HepG2 (cell line): ENCODE results near the gene TMPO. TPM values are rescaled to one million over a fixed set of nuclear protein-coding genes. Genes with fewer than 3 reads are reported as not detected.

Experiments
- CENPX ChIP-seq: sonication (generic); formaldehyde crosslinking; IDR thresholded peaks from 2 replicates; pipeline ENCODE4 v1.9.0; 2021; ENCODE audit warnings: mild to moderate bottlenecking, missing genetic modification reagents, moderate library complexity
- FOXO4 ChIP-seq: sonication (generic); formaldehyde crosslinking; conservative IDR thresholded peaks from 2 replicates; pipeline ENCODE4 v1.8.1; 2023; ENCODE audit warnings: missing genetic modification reagents
- PRDM15 ChIP-seq: sonication (generic); formaldehyde crosslinking; IDR thresholded peaks from 2 replicates; pipeline ENCODE4 v1.4.0; 2020; ENCODE audit warnings: missing genetic modification reagents
- REPIN1 ChIP-seq: sonication (generic); formaldehyde crosslinking; IDR thresholded peaks from 2 replicates; pipeline ENCODE4 v1.8.0; 2022; ENCODE audit warnings: missing genetic modification reagents, low read depth, mild to moderate bottlenecking, borderline replicate concordance
- RNF2 ChIP-seq: fragments of 450-650 bp; conservative IDR thresholded peaks from 2 replicates; pipeline ENCODE4 v1.6.1; 2016; ENCODE audit warnings: low read depth
- TMF1 ChIP-seq: sonication (generic); formaldehyde crosslinking; IDR thresholded peaks from 2 replicates; pipeline ENCODE4 v1.8.1; 2022; ENCODE audit warnings: low read depth, missing genetic modification reagents
- ZFP41 ChIP-seq: sonication (generic); formaldehyde crosslinking; IDR thresholded peaks from 2 replicates; pipeline ENCODE4 v1.4.0; 2020; ENCODE audit warnings: mild to moderate bottlenecking, missing genetic modification reagents, borderline replicate concordance
- ZNF24 ChIP-seq: fragments of 450-650 bp; IDR thresholded peaks from 2 replicates; pipeline ENCODE4 v1.6.1; 2017; ENCODE audit warnings: antibody characterized with exemption, mild to moderate bottlenecking
- ZNF530 ChIP-seq: sonication (generic); formaldehyde crosslinking; IDR thresholded peaks from 2 replicates; pipeline ENCODE4 v1.5.0; 2020; ENCODE audit warnings: low read depth, mild to moderate bottlenecking, missing genetic modification reagents
- ZNF567 ChIP-seq: sonication (generic); formaldehyde crosslinking; IDR thresholded peaks from 2 replicates; pipeline ENCODE4 v1.8.1; 2023; ENCODE audit warnings: mild to moderate bottlenecking, missing genetic modification reagents, borderline replicate concordance
- ZNF850 ChIP-seq: sonication (generic); formaldehyde crosslinking; conservative IDR thresholded peaks from 2 replicates; pipeline ENCODE4 v1.9.0; 2021; ENCODE audit warnings: mild to moderate bottlenecking, missing genetic modification reagents
- polyA plus RNA-seq, 8 experiments: library from polyadenylated mRNA; depleted of rRNA in 3 of 8; stranded (reverse) in 7 of 8; unstranded in 1 of 8; fragments of >200 nt; fragmentation: Illumina TruSeq in 4 of 8; extraction: Trizol in 4 of 8; gene quantifications; 2 replicates each; pipeline versions ENCODE4 v1.2.1 to v1.2.3, GENCODE V29; 2011 to 2016; ENCODE audit warnings: low read depth in 4 of 8, missing spikeins in 1 of 8, mixed read lengths in 1 of 8; ENCODE audit not compliant: insufficient read depth in 1 of 8
- total RNA-seq, 5 experiments: library from RNA; depleted of rRNA; stranded (reverse); fragments of >200 nt; fragmentation: Illumina TruSeq; extraction: Trizol; gene quantifications; 2 replicates each; pipeline ENCODE4 v1.2.3, GENCODE V29; 2016; ENCODE audit warnings: low read depth in 1 of 5
- TF ChIP-seq, protein P1 (sequence below): sonication (generic); formaldehyde crosslinking; IDR thresholded peaks from 2 replicates; pipeline ENCODE4 v1.9.0; 2021; ENCODE audit warnings: missing genetic modification reagents, borderline replicate concordance
- TF ChIP-seq, protein P2 (sequence below): sonication (generic); formaldehyde crosslinking; IDR thresholded peaks from 2 replicates; pipeline ENCODE4 v1.4.0; 2020; ENCODE audit warnings: missing genetic modification reagents
- TF ChIP-seq, protein P3 (sequence below): IDR thresholded peaks from 2 replicates; pipeline ENCODE4 v1.6.1; 2016; ENCODE audit warnings: low read depth
- TF ChIP-seq, protein P4 (sequence below): sonication (generic); formaldehyde crosslinking; IDR thresholded peaks from 2 replicates; pipeline ENCODE4 v1.5.1; 2020; ENCODE audit warnings: missing genetic modification reagents, mild to moderate bottlenecking, borderline replicate concordance

Gene TMPO
- total and polyA plus RNA-seq, 2 of the 13 experiments (the other 11 are each of a cell fraction or from before 2014, with no cell fraction given) = 24.2 to 167 TPM

DNA sequence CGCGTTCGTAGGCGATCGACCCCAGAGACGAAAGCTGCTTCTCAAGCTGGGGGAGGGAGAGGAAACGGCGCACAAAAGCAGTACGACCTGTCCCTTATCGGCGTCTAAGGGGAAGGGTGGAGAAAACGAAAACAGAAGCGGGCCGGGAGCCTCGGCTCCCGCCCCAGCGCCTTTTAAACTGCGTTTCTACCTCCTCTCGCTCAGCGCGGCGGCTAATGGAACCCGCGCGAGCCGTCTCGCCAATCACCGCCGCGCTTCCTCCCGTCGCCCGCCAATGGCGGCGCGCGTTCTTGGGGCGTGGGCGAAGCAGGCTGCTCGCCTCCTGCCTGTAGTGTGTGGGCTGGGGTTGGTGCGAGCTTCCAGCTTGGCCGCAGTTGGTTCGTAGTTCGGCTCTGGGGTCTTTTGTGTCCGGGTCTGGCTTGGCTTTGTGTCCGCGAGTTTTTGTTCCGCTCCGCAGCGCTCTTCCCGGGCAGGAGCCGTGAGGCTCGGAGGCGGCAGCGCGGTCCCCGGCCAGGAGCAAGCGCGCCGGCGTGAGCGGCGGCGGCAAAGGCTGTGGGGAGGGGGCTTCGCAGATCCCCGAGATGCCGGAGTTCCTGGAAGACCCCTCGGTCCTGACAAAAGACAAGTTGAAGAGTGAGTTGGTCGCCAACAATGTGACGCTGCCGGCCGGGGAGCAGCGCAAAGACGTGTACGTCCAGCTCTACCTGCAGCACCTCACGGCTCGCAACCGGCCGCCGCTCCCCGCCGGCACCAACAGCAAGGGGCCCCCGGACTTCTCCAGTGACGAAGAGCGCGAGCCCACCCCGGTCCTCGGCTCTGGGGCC lies at the start of gene TMPO (continued):
- TF ChIP-seq RNF2 = no peak; the same call in none of the 2 replicates
- no peak for TF ChIP-seq REPIN1 (CRISPR knock-in tag)
- TF ChIP-seq ZNF850 (CRISPR knock-in tag) = no peak
- TF ChIP-seq, protein P1, sequence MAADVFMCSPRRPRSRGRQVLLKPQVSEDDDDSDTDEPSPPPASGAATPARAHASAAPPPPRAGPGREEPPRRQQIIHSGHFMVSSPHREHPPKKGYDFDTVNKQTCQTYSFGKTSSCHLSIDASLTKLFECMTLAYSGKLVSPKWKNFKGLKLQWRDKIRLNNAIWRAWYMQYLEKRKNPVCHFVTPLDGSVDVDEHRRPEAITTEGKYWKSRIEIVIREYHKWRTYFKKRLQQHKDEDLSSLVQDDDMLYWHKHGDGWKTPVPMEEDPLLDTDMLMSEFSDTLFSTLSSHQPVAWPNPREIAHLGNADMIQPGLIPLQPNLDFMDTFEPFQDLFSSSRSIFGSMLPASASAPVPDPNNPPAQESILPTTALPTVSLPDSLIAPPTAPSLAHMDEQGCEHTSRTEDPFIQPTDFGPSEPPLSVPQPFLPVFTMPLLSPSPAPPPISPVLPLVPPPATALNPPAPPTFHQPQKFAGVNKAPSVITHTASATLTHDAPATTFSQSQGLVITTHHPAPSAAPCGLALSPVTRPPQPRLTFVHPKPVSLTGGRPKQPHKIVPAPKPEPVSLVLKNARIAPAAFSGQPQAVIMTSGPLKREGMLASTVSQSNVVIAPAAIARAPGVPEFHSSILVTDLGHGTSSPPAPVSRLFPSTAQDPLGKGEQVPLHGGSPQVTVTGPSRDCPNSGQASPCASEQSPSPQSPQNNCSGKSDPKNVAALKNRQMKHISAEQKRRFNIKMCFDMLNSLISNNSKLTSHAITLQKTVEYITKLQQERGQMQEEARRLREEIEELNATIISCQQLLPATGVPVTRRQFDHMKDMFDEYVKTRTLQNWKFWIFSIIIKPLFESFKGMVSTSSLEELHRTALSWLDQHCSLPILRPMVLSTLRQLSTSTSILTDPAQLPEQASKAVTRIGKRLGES (CRISPR knock-in tag) = no peak
- no peak for TF ChIP-seq ZNF530
- TF ChIP-seq ZNF567 (CRISPR knock-in tag) = no peak
- TF ChIP-seq TMF1 (CRISPR knock-in tag) = peak; percentile 50
- no peak for TF ChIP-seq ZNF24
- TF ChIP-seq PRDM15 = peak; percentile 55; the same call in 1 of the 2 replicates
- TF ChIP-seq FOXO4 = no peak
- TF ChIP-seq, protein P2, sequence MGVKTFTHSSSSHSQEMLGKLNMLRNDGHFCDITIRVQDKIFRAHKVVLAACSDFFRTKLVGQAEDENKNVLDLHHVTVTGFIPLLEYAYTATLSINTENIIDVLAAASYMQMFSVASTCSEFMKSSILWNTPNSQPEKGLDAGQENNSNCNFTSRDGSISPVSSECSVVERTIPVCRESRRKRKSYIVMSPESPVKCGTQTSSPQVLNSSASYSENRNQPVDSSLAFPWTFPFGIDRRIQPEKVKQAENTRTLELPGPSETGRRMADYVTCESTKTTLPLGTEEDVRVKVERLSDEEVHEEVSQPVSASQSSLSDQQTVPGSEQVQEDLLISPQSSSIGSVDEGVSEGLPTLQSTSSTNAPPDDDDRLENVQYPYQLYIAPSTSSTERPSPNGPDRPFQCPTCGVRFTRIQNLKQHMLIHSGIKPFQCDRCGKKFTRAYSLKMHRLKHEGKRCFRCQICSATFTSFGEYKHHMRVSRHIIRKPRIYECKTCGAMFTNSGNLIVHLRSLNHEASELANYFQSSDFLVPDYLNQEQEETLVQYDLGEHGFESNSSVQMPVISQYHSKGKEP = no peak
- TF ChIP-seq ZFP41 = no peak
- TF ChIP-seq, protein P3, sequence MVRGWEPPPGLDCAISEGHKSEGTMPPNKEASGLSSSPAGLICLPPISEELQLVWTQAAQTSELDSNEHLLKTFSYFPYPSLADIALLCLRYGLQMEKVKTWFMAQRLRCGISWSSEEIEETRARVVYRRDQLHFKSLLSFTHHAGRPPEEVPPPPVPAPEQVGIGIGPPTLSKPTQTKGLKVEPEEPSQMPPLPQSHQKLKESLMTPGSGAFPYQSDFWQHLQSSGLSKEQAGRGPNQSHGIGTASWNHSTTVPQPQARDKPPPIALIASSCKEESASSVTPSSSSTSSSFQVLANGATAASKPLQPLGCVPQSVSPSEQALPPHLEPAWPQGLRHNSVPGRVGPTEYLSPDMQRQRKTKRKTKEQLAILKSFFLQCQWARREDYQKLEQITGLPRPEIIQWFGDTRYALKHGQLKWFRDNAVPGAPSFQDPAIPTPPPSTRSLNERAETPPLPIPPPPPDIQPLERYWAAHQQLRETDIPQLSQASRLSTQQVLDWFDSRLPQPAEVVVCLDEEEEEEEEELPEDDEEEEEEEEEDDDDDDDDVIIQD (CRISPR knock-in tag) = no peak
- TF ChIP-seq, protein P4, sequence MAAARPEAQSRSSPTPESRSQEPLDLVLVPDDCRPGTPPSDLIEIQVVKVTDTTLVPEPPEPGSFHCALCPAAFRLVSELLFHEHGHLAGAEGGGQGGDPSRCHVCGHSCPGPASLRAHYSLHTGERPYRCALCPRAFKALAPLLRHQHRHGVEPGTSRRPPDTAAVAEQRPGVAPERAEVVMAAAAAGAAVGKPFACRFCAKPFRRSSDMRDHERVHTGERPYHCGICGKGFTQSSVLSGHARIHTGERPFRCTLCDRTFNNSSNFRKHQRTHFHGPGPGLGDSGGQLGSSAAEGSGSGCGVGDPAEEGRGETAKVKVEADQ = no peak
- no peak for TF ChIP-seq CENPX (CRISPR knock-in tag)
